ENCODE results near the gene FAM161A.
"Not testable (repeated sequence)": the region's sequence is repeated elsewhere in the genome, so short reads cannot be mapped to it uniquely, and the experiment has no call there.

FAM161A gene
- 1.9 to 9.1 (median 3.3) reads per million in 9 experiments for total RNA-seq

GRCh38 chr2:61853847-61854563 is at the start of gene FAM161A:
Gene FAM161A, minus strand, starts transcription at chr2:61854060. Its CDS starts 19 bp downstream, at chr2:61854041.
- Mint-ChIP-seq H3K27ac (peak within 1 kb of the TSS; percentile 83 to 95), H3K27me3 (no peaks in the 10 kb centered on the region), H3K36me3 (ENCODE audit: insufficient read depth) (peaks cover 13% of the 10 kb centered on the region), H3K4me1 (ENCODE audit: low read depth in 2 of 2) (peaks cover 12 to 13% of the 10 kb centered on the region in 2 donors), H3K4me3 (peak within 1 kb of the TSS; percentile 97 to 99), H3K9me3 (no peaks in the 10 kb centered on the region)
- DNase-seq: peak; percentile 62 to 67 (median 66)
- peak; percentile 63 for ATAC-seq (replicated peaks)

GRCh38 chr2:61900281-61900680 is 46.4 kb upstream of the FAM161A start:
- peaks cover 0 to 4% of the 10 kb centered on the region in 2 donors for H3K4me1 Mint-ChIP-seq (ENCODE audit: low read depth in 2 of 2)
- no peak overlapping the region for H3K27ac Mint-ChIP-seq
- H3K9me3 Mint-ChIP-seq: no peaks in the 10 kb centered on the region
- no peaks in the 10 kb centered on the region for H3K36me3 Mint-ChIP-seq (ENCODE audit: insufficient read depth)
- DNase-seq (no peak), ATAC-seq (replicated peaks) (no peak)
- no peaks in the 10 kb centered on the region for H3K27me3 Mint-ChIP-seq
- H3K4me3 Mint-ChIP-seq: no peak overlapping the region

GRCh38 chr2:61898810-61899209 is 45.0 kb upstream of the FAM161A start:
- ATAC-seq (replicated peaks): no peak
- Mint-ChIP-seq H3K4me1 (ENCODE audit: low read depth in 2 of 2) (no peaks in the 10 kb centered on the region), H3K27ac (no peak overlapping the region), H3K27me3 (no peaks in the 10 kb centered on the region), H3K36me3 (ENCODE audit: insufficient read depth) (no peaks in the 10 kb centered on the region), H3K9me3 (no peaks in the 10 kb centered on the region), H3K4me3 (no peak overlapping the region)
- no peak for DNase-seq

- Mint-ChIP-seq H3K4me1 (ENCODE audit: low read depth in 2 of 2) (peaks cover 22 to 27% of the 10 kb centered on the region in 2 donors), H3K27me3 (no peaks in the 10 kb centered on the region)
Observed at GRCh38 chr2:61888267-61889055, 34.6 kb upstream of the FAM161A start, which contains the start of gene CCT4. Gene CCT4, minus strand, starts transcription at chr2:61888656. Its CDS starts 149 bp downstream, at chr2:61888507.

GRCh38 chr2:61887717-61888266 is 33.9 kb upstream of the FAM161A start:
- Mint-ChIP-seq H3K9me3 (no peaks in the 10 kb centered on the region), H3K4me3 (peak overlapping the region; percentile 96 to 98), H3K27ac (peak overlapping the region; percentile 99), H3K27me3 (no peaks in the 10 kb centered on the region), H3K4me1 (ENCODE audit: low read depth in 2 of 2) (peaks cover 22 to 27% of the 10 kb centered on the region in 2 donors), H3K36me3 (ENCODE audit: insufficient read depth) (peaks cover 66% of the 10 kb centered on the region)
- ATAC-seq (replicated peaks) (peak; percentile 16), DNase-seq (no peak)

More at GRCh38 chr2:61888267-61889055, 34.6 kb upstream of the FAM161A start, which contains the start of gene CCT4:
- Mint-ChIP-seq H3K27ac (peak within 1 kb of the TSS; percentile 99), H3K4me3 (peak within 1 kb of the TSS; percentile 96 to 98), H3K36me3 (ENCODE audit: insufficient read depth) (peaks cover 60% of the 10 kb centered on the region), H3K9me3 (no peaks in the 10 kb centered on the region)
- ATAC-seq (replicated peaks) (peak; percentile 79), DNase-seq (peak; percentile 92 to 96 (median 94))

DNA sequence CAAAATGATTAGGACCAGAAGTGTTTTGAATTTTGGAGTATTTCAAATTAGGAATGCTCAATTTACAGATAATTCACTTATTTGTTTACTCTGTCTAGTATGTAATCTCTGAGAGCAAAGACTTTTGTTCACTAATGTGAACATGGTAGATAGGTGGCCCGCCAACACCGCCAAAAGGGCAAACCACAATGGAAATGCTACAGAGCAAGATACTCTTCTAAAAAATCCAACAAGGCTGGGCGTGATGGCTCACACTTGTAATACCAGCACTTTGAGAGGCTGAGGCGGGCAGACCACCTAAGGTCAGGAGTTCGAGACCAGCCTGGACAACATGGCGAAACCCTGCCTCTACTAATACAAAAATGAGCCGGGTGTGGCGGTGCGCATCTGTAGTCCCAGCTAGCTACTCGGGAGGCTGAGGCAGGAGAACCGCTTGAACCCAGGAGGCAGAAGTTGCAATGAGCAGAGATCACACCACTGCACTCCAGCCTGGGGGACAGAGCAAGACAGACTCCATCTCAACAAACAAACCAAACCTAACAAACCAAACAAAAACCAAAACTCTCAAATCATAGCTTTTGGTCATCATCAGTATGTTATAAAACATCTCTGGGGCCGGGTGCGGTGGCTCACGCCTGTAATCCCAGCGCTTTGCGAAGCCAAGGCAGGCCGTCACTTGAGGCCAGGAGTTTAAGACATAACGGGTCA is 32.2 kb upstream of the FAM161A start:
- peaks cover 83% of the 10 kb centered on the region for H3K36me3 Mint-ChIP-seq (ENCODE audit: insufficient read depth)
- no peaks in the 10 kb centered on the region for H3K9me3 Mint-ChIP-seq
- H3K27me3 Mint-ChIP-seq: no peaks in the 10 kb centered on the region
- H3K27ac Mint-ChIP-seq: peak overlapping the region; percentile 99
- no peak for ATAC-seq (replicated peaks)
- peak overlapping the region; percentile 96 to 98 for H3K4me3 Mint-ChIP-seq
- DNase-seq: no peak
- peaks cover 22 to 27% of the 10 kb centered on the region in 2 donors for H3K4me1 Mint-ChIP-seq (ENCODE audit: low read depth in 2 of 2)

- Mint-ChIP-seq H3K27me3 (no peaks in the 10 kb centered on the region), H3K4me1 (ENCODE audit: low read depth in 2 of 2) (peaks cover 17 to 24% of the 10 kb centered on the region in 2 donors), H3K27ac (no peak overlapping the region), H3K9me3 (no peaks in the 10 kb centered on the region), H3K4me3 (no peak overlapping the region), H3K36me3 (ENCODE audit: insufficient read depth) (peaks cover 96% of the 10 kb centered on the region)
- no peak for ATAC-seq (replicated peaks)
- DNase-seq: no peak
Observed at GRCh38 chr2:61882850-61883249, 29.0 kb upstream of the FAM161A start.

- not testable (repeated sequence) for H3K27me3 Mint-ChIP-seq, H3K27ac Mint-ChIP-seq
- H3K36me3 Mint-ChIP-seq (ENCODE audit: insufficient read depth): peaks cover 99% of the 10 kb centered on the region
Observed at GRCh38 chr2:61879351-61879750, 25.5 kb upstream of the FAM161A start.

DNA sequence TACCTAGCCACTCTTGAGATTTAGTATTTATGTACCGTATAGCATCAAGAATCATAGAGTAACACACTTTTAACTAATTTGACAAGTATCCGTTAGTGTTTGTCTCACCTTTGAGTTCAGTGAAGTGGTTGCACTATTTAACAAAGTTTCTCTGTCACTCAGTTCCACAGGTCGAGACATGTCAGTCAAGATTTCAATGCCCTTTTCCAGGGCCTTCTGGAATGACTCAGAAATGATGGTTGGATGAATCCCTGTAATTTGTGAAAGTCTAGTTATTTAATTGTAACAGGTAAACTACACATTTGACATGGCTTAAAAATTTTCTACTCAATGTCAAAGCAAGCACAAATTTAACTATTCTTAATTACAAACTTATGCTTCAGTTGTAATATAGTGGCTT is 24.9 kb upstream of the FAM161A start:
- peaks cover 99% of the 10 kb centered on the region for H3K36me3 Mint-ChIP-seq (ENCODE audit: insufficient read depth)
- no peak overlapping the region for H3K4me3 Mint-ChIP-seq

More at GRCh38 chr2:61879351-61879750, 25.5 kb upstream of the FAM161A start:
- not testable (repeated sequence) for DNase-seq; H3K9me3 Mint-ChIP-seq; ATAC-seq (replicated peaks); H3K4me3 Mint-ChIP-seq; H3K4me1 Mint-ChIP-seq (ENCODE audit: low read depth in 2 of 2)

DNA sequence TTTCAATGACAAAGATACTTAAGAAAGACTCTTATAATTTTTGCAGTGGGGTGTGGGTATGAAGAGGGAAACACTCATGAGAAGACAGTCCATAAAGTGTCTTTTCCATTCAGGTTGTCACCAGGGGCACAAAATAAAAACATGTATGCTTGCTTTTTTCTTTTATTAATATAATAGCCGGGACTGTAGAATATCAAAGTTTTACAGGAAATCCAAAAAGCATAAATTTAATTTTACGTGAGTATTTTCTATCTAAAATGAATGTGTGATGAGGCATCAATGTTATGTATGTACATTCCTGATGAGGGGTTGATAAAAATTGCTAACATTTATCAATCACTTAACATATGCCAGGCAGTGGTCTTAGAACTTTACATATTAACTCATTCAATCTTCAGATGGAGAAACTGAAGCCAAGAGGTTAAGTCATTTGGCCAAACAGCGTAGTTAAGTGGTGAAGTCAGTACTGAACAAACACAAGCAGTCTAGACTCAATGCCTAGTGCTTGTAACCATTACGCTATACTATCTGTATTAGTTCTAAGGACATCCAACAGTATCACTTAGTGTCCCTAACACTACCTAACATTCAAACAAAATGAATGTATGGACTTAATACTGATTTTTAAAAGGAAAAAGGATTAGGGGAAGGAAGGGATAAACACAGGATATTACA is 23.8 kb upstream of the FAM161A start:
- H3K4me1 Mint-ChIP-seq (ENCODE audit: low read depth in 2 of 2): peaks cover 0 to 4% of the 10 kb centered on the region in 2 donors
- H3K36me3 Mint-ChIP-seq (ENCODE audit: insufficient read depth): peaks cover 99% of the 10 kb centered on the region
- no peak for ATAC-seq (replicated peaks)

More for the DNA sequence above, 24.9 kb upstream of the FAM161A start:
- DNase-seq: no peak
- no peak overlapping the region for H3K27ac Mint-ChIP-seq
- H3K4me1 Mint-ChIP-seq (ENCODE audit: low read depth in 2 of 2): peaks cover 0 to 4% of the 10 kb centered on the region in 2 donors
- no peaks in the 10 kb centered on the region for H3K9me3 Mint-ChIP-seq
- no peaks in the 10 kb centered on the region for H3K27me3 Mint-ChIP-seq
- no peak for ATAC-seq (replicated peaks)

GRCh38 chr2:61876400-61876799 is 22.5 kb upstream of the FAM161A start:
- Mint-ChIP-seq H3K4me3 (no peak overlapping the region), H3K27me3 (no peaks in the 10 kb centered on the region), H3K9me3 (no peaks in the 10 kb centered on the region), H3K27ac (no peak overlapping the region), H3K36me3 (ENCODE audit: insufficient read depth) (peaks cover 97% of the 10 kb centered on the region), H3K4me1 (ENCODE audit: low read depth in 2 of 2) (peaks cover under 1 to 4% of the 10 kb centered on the region in 2 donors)
- DNase-seq (no peak), ATAC-seq (replicated peaks) (no peak)

More for the DNA sequence above, 23.8 kb upstream of the FAM161A start:
- H3K27ac Mint-ChIP-seq: no peak overlapping the region
- H3K9me3 Mint-ChIP-seq: no peaks in the 10 kb centered on the region
- no peak for DNase-seq
- no peaks in the 10 kb centered on the region for H3K27me3 Mint-ChIP-seq
- H3K4me3 Mint-ChIP-seq: no peak overlapping the region

DNA sequence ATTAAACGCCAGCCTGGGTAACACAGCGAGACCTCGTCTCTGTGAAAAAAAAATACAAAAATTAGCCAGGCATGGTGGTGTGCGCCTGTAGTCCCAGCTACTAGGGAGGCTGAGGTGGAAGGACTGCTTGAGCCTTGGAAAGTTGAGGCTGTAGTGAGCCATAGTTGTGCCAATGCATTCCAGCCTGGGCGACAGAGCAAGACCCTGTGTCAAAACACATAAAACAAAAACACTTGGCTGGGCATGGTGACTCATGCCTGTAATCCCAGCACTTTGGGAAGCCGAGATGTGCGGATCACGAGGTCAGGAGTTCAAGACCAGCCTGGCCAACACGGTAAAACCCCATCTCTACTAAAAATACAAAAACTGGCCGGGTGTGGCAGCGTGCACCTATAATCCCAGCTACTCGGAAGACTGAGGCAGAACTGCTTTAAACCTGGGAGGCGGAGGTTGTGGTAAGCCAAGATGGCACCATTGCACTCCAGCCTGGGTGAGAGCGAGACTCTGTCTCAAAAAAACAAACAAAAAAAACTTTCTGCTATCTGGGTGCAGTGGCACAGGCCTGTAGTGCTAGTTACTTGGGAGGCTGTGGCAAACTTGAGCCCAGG is 12.7 kb upstream of the FAM161A start:
- not testable (repeated sequence) for H3K4me1 Mint-ChIP-seq (ENCODE audit: low read depth in 2 of 2); DNase-seq; ATAC-seq (replicated peaks); H3K27me3 Mint-ChIP-seq; H3K9me3 Mint-ChIP-seq; H3K4me3 Mint-ChIP-seq
- Mint-ChIP-seq H3K27ac (peak overlapping the region in 1 of 2 donors; percentile 49), H3K36me3 (ENCODE audit: insufficient read depth) (peaks cover 68% of the 10 kb centered on the region)
